H9 (cell line): ENCODE data around the gene PTPRS. TPM values are rescaled to one million over a fixed set of nuclear protein-coding genes. Genes with fewer than 3 reads are reported as not detected.

Source experiments
- DNase-seq: peaks from one replicate; pipeline ENCODE4 v3.0.0-alpha.2; 2017
- H2AFZ ChIP-seq: one replicate; pipeline ENCODE4 v1.6.1; 2013; ENCODE audit warnings: mild to moderate bottlenecking, low read length, control low read depth, moderate library complexity
- H2AK5ac ChIP-seq: 2 replicates; pipeline ENCODE4 v1.6.1; 2013; ENCODE audit warnings: low read length, control low read depth, mixed read lengths; ENCODE audit not compliant: insufficient read length
- H2BK120ac ChIP-seq: one replicate; pipeline ENCODE4 v1.6.1; 2013; ENCODE audit warnings: low read depth, mild to moderate bottlenecking, low read length, control low read depth, inconsistent platforms; ENCODE audit not compliant: poor library complexity, severe bottlenecking
- H2BK12ac ChIP-seq: 2 replicates; pipeline ENCODE4 v1.6.1; 2013; ENCODE audit warnings: low read length, control low read depth, mixed read lengths, low read depth; ENCODE audit not compliant: insufficient read length
- H2BK15ac ChIP-seq: 2 replicates; pipeline ENCODE4 v1.6.1; 2013; ENCODE audit warnings: low read depth, low read length, control low read depth
- H2BK20ac ChIP-seq: one replicate; pipeline ENCODE4 v1.6.1; 2013; ENCODE audit warnings: low read depth, mild to moderate bottlenecking, low read length, control low read depth, inconsistent platforms; ENCODE audit not compliant: poor library complexity, severe bottlenecking
- H2BK5ac ChIP-seq: 2 replicates; pipeline ENCODE4 v1.6.1; 2013; ENCODE audit warnings: low read length, control low read depth, mixed read lengths; ENCODE audit not compliant: insufficient read length
- H3K14ac ChIP-seq: 2 replicates; pipeline ENCODE4 v1.6.1; 2013; ENCODE audit warnings: low read length, control low read depth; ENCODE audit not compliant: insufficient read depth
- H3K18ac ChIP-seq: 2 replicates; pipeline ENCODE4 v1.6.1; 2013; ENCODE audit warnings: low read depth, mild to moderate bottlenecking, mixed read lengths, low read length, control low read depth; ENCODE audit not compliant: insufficient read length
- H3K23ac ChIP-seq: 2 replicates; pipeline ENCODE4 v1.6.1; 2013; ENCODE audit warnings: low read length, control low read depth, mixed read lengths, low read depth; ENCODE audit not compliant: insufficient read length
- H3K23me2 ChIP-seq: 2 replicates; pipeline ENCODE4 v1.6.1; 2013; ENCODE audit warnings: low read depth, mild to moderate bottlenecking, mixed read lengths, low read length, control low read depth; ENCODE audit not compliant: insufficient read length, poor library complexity, severe bottlenecking
- H3K27ac ChIP-seq: 2 replicates; pipeline ENCODE4 v1.5.1; 2013; ENCODE audit warnings: low read length, control low read depth, mixed read lengths, low read depth; ENCODE audit not compliant: insufficient read length
- H3K27me3 ChIP-seq: 2 replicates; pipeline ENCODE4 v1.6.1; 2013; ENCODE audit warnings: low read length, control low read depth, inconsistent platforms; ENCODE audit not compliant: insufficient read depth
- H3K4ac ChIP-seq: 2 replicates; pipeline ENCODE4 v1.6.1; 2013; ENCODE audit warnings: low read depth, mild to moderate bottlenecking, control low read depth, inconsistent platforms, low read length, moderate library complexity
- H3K4me1 ChIP-seq: 2 replicates; pipeline ENCODE4 v1.6.1; 2013; ENCODE audit warnings: low read length, control low read depth, inconsistent platforms; ENCODE audit not compliant: insufficient read depth
- H3K4me2 ChIP-seq: 2 replicates; pipeline ENCODE4 v1.6.1; 2013; ENCODE audit warnings: low read length, control low read depth, mixed read lengths; ENCODE audit not compliant: insufficient read length, insufficient read depth
- H3K56ac ChIP-seq: 2 replicates; pipeline ENCODE4 v1.6.1; 2013; ENCODE audit warnings: low read depth, mild to moderate bottlenecking, mixed read lengths, low read length, control low read depth; ENCODE audit not compliant: insufficient read length
- H3K79me1 ChIP-seq: 2 replicates; pipeline ENCODE4 v1.6.1; 2013; ENCODE audit warnings: low read depth, mild to moderate bottlenecking, moderate library complexity, low read length, control low read depth, inconsistent platforms; ENCODE audit not compliant: insufficient read depth, poor library complexity, severe bottlenecking
- H3K79me2 ChIP-seq: 2 replicates; pipeline ENCODE4 v1.6.1; 2013; ENCODE audit warnings: low read length, control low read depth, inconsistent platforms; ENCODE audit not compliant: insufficient read depth
- H3K9ac ChIP-seq: 2 replicates; pipeline ENCODE4 v1.6.1; 2013; ENCODE audit warnings: low read length, control low read depth, mixed read lengths; ENCODE audit not compliant: insufficient read length; ENCODE audit errors: extremely low read depth
- H3K9me3 ChIP-seq: one replicate; pipeline ENCODE4 v1.6.1; 2013; ENCODE audit warnings: low read depth, low read length, inconsistent platforms; ENCODE audit not compliant: control insufficient read depth
- H3T11ph ChIP-seq: one replicate; pipeline ENCODE4 v1.6.1; 2013; ENCODE audit warnings: mild to moderate bottlenecking, low read length, control low read depth, inconsistent platforms
- H4K20me1 ChIP-seq: one replicate; pipeline ENCODE4 v1.6.1; 2013; ENCODE audit not compliant: control insufficient read depth, insufficient read length, insufficient read depth
- H4K5ac ChIP-seq: 2 replicates; pipeline ENCODE4 v1.6.1; 2013; ENCODE audit warnings: low read depth, mild to moderate bottlenecking, mixed read lengths, low read length, control low read depth; ENCODE audit not compliant: insufficient read length
- H4K8ac ChIP-seq: replicated peaks from 2 replicates; pipeline ENCODE4 v1.6.1; 2013; ENCODE audit warnings: low read length, control low read depth, mixed read lengths, low read depth; ENCODE audit not compliant: insufficient read length
- H4K91ac ChIP-seq: 2 replicates; pipeline ENCODE4 v1.6.1; 2013; ENCODE audit warnings: low read depth, mild to moderate bottlenecking, moderate library complexity, mixed read lengths, low read length, control low read depth; ENCODE audit not compliant: insufficient read length
- H3K27ac Mint-ChIP-seq, 3 experiments: 2 replicates in 2 of 3; 3 replicates in 1 of 3; pipeline ENCODE4 v1.8.0; 2020 to 2021; ENCODE audit warnings: mixed read lengths in 3 of 3, mild to moderate bottlenecking in 1 of 3, moderate library complexity in 1 of 3
- H3K27me3 Mint-ChIP-seq: 2 replicates; pipeline ENCODE4 v1.8.0; 2021; ENCODE audit warnings: low read depth, mild to moderate bottlenecking, moderate library complexity, mixed read lengths
- H3K36me3 Mint-ChIP-seq, 3 experiments: 2 replicates in 2 of 3; 3 replicates in 1 of 3; pipeline ENCODE4 v1.8.0; 2020 to 2021; ENCODE audit warnings: low read depth in 3 of 3, mixed read lengths in 3 of 3; ENCODE audit not compliant: insufficient read depth in 1 of 3
- H3K4me1 Mint-ChIP-seq, 2 experiments: 2 replicates each; pipeline ENCODE4 v1.8.0; 2020; ENCODE audit warnings: mixed read lengths in 2 of 2
- H3K4me3 Mint-ChIP-seq, 2 experiments: 2 replicates in 1 of 2; 3 replicates in 1 of 2; pipeline ENCODE4 v1.8.0; 2020 to 2021; ENCODE audit warnings: mild to moderate bottlenecking in 2 of 2, mixed read lengths in 2 of 2, moderate library complexity in 1 of 2
- H3K9me3 Mint-ChIP-seq, 2 experiments: 2 replicates in 1 of 2; 3 replicates in 1 of 2; pipeline ENCODE4 v1.8.0; 2020; ENCODE audit warnings: mild to moderate bottlenecking in 2 of 2, mixed read lengths in 2 of 2, moderate library complexity in 1 of 2
- WGBS: extraction: QIAGEN DNeasy Blood & Tissue Kit; methylation state at CpG from one replicate; pipeline ENCODE4 v1.1.7; 2013; ENCODE audit warnings: missing lambda C conversion rate, low lambda C conversion rate, mixed read lengths; ENCODE audit not compliant: insufficient read length; ENCODE audit errors: extremely low coverage; 5-methylcytosine and 5-hydroxymethylcytosine counted together
- total RNA-seq: library from RNA; stranded (reverse); gene quantifications from 2 replicates; pipeline ENCODE4 v1.2.1, GENCODE V29; 2021
- TF ChIP-seq, protein P1 (sequence below): fragments of 200-600 bp; sonication (generic); conservative IDR thresholded peaks from 3 replicates; pipeline ENCODE4 v1.8.0; 2021; ENCODE audit warnings: antibody characterized with exemption, mild to moderate bottlenecking

The PTPRS gene
- total RNA-seq, 1 experiment from 2014 or later: 186 TPM

GRCh38 chr19:5334824-5335500, 5.7 kb downstream of the PTPRS start:
- H2BK5ac ChIP-seq: no peak overlapping the region

More at GRCh38 chr19:5334824-5335500, 5.7 kb downstream of the PTPRS start:
- no peak overlapping the region for H3K14ac ChIP-seq
- Mint-ChIP-seq H3K27ac (peak overlapping the region in 2 of 3 experiments; percentile 37 to 60; a peak in 2 of 7 replicates), H3K4me1 (peaks cover 25 to 39% of the 10 kb centered on the region in 2 experiments), H3K36me3 (peaks cover 7 to 29% (median 10%) of the 10 kb centered on the region in 3 experiments; a peak in 6 of 7 replicates), H3K4me3 (no peak overlapping the region), H3K9me3 (no peaks in the 10 kb centered on the region), H3K27me3 (no peaks in the 10 kb centered on the region; the same call in 1 of the 2 replicates)
- no peaks in the 10 kb centered on the region for H3K27me3 ChIP-seq
- WGBS: no CpG with 5 or more reads among the region's 32 CpGs
- H3K23me2 ChIP-seq: peaks cover 10% of the 10 kb centered on the region
- no peak overlapping the region for H2AK5ac ChIP-seq
- no peak overlapping the region for H2AFZ ChIP-seq
- no peak overlapping the region for H3K27ac ChIP-seq
- no peaks in the 10 kb centered on the region for H4K20me1 ChIP-seq
- no peak overlapping the region for H2BK12ac ChIP-seq
- DNase-seq: no peak
- no peak overlapping the region for H3K23ac ChIP-seq
- no peaks in the 10 kb centered on the region for H3K9me3 ChIP-seq
- H3K4me2 ChIP-seq: no peak overlapping the region
- H2BK15ac ChIP-seq: no peak overlapping the region
- H4K8ac ChIP-seq: no peak overlapping the region
- H3K56ac ChIP-seq: no peak overlapping the region
- peaks cover 40% of the 10 kb centered on the region; the same call in 1 of the 2 replicates for H3K79me2 ChIP-seq
- H3K9ac ChIP-seq: no peak overlapping the region
- TF ChIP-seq, protein P1, sequence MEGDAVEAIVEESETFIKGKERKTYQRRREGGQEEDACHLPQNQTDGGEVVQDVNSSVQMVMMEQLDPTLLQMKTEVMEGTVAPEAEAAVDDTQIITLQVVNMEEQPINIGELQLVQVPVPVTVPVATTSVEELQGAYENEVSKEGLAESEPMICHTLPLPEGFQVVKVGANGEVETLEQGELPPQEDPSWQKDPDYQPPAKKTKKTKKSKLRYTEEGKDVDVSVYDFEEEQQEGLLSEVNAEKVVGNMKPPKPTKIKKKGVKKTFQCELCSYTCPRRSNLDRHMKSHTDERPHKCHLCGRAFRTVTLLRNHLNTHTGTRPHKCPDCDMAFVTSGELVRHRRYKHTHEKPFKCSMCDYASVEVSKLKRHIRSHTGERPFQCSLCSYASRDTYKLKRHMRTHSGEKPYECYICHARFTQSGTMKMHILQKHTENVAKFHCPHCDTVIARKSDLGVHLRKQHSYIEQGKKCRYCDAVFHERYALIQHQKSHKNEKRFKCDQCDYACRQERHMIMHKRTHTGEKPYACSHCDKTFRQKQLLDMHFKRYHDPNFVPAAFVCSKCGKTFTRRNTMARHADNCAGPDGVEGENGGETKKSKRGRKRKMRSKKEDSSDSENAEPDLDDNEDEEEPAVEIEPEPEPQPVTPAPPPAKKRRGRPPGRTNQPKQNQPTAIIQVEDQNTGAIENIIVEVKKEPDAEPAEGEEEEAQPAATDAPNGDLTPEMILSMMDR: no peak
- H3K4ac ChIP-seq: no peak overlapping the region
- H4K5ac ChIP-seq: no peak overlapping the region
- H2BK120ac ChIP-seq: no peak overlapping the region
- H2BK20ac ChIP-seq: no peak overlapping the region
- peaks cover 7% of the 10 kb centered on the region for H3K79me1 ChIP-seq
- no peak overlapping the region for H4K91ac ChIP-seq
- no peak overlapping the region for H3T11ph ChIP-seq
- H3K4me1 ChIP-seq: no peaks in the 10 kb centered on the region
- no peak overlapping the region for H3K18ac ChIP-seq
